Vagina (tissue), 2 donors: Measurements from ENCODE around the gene COL26A1.

Source experiments
- CTCF ChIP-seq, 3 experiments: fragments of 450-650 bp in 2 of 3; fragments of 200-600 bp in 1 of 3; sonication (generic) in 1 of 3; IDR thresholded peaks; one replicate each; pipeline ENCODE4 v1.5.1; 2017 to 2019; ENCODE audit warnings: antibody characterized with exemption in 3 of 3, mild to moderate bottlenecking in 2 of 3, moderate library complexity in 2 of 3
- POLR2A ChIP-seq, 2 donors: fragments of 450-650 bp; IDR thresholded peaks; one replicate each; pipeline ENCODE4 v1.6.1; 2017; ENCODE audit warnings: antibody characterized with exemption in 2 of 2, mild to moderate bottlenecking in 2 of 2, moderate library complexity in 2 of 2
- POLR2AphosphoS5 ChIP-seq, 2 donors: sonication (generic); formaldehyde crosslinking; IDR thresholded peaks; one replicate each; pipeline ENCODE4 v1.9.0; 2017; ENCODE audit warnings: antibody characterized with exemption in 2 of 2, mild to moderate bottlenecking in 2 of 2, low read depth in 1 of 2; ENCODE audit not compliant: insufficient read depth in 1 of 2

GRCh38 chr7:101604331-101604933 lies 241.8 kb downstream of the COL26A1 start:
- TF ChIP-seq CTCF (IDR thresholded peaks at IDR 0.05) (no peak), POLR2A (IDR thresholded peaks at IDR 0.05) (no peak), POLR2AphosphoS5 (IDR thresholded peaks at IDR 0.05; ENCODE audit: insufficient read depth in 1 of 2, low read depth in 1 of 2) (no peak)
